ENCODE data around the gene RNF212B. TPM values are rescaled to one million over a fixed set of nuclear protein-coding genes. Genes with fewer than 3 reads are reported as not detected.

Gene RNF212B
- total RNA-seq, 2 experiments from 2014 or later = not detected

- Mint-ChIP-seq H3K9me3 (no peaks in the 10 kb centered on the region), H3K4me3 (no peak overlapping the region), H3K4me1 (ENCODE audit: low read depth) (no peaks in the 10 kb centered on the region), H3K36me3 (ENCODE audit: low read depth) (no peaks in the 10 kb centered on the region), H3K27me3 (peaks cover 3% of the 10 kb centered on the region), H3K27ac (no peak overlapping the region)
- no peak for TF ChIP-seq CTCF (IDR thresholded peaks at IDR 0.05)
- CTCF ChIA-PET = interaction anchor here (4.1 kb wide), 1 partner anchor 15 kb away, joined by 24 read pairs; no protein-coding TSS in a partner anchor
- no peak for DNase-seq
- no peak for ATAC-seq
- intact Hi-C loops (cut with micrococcal nuclease) = no loop called here
- POLR2A ChIA-PET = no interaction called here
These were observed 35.7 kb upstream of the RNF212B start for GRCh38 chr14:23202001-23202400.

- POLR2A ChIA-PET = no interaction called here
- no peak for ATAC-seq
These were observed 31.2 kb upstream of the RNF212B start for GRCh38 chr14:23206422-23207145.

GRCh38 chr14:23207146-23207540, 30.6 kb upstream of the RNF212B start:
- no peaks in the 10 kb centered on the region for H3K9me3 Mint-ChIP-seq
- no peaks in the 10 kb centered on the region for H3K36me3 Mint-ChIP-seq (ENCODE audit: low read depth)
- ChIA-PET CTCF (interaction anchor here (0.7 to 2.2 kb wide), 3 partner anchors 10 to 86 kb away, joined by 3 to 8 read pairs (median 5); no protein-coding TSS in a partner anchor), POLR2A (no interaction called here)
- intact Hi-C loops (cut with micrococcal nuclease) = no loop called here
- H3K27ac Mint-ChIP-seq = no peak overlapping the region
- TF ChIP-seq CTCF (IDR thresholded peaks at IDR 0.05) = no peak
- peaks cover 9% of the 10 kb centered on the region for H3K27me3 Mint-ChIP-seq
- H3K4me3 Mint-ChIP-seq = no peak overlapping the region
- no peak for DNase-seq
- no peak for ATAC-seq
- H3K4me1 Mint-ChIP-seq (ENCODE audit: low read depth) = no peaks in the 10 kb centered on the region

More at GRCh38 chr14:23206422-23207145, 31.2 kb upstream of the RNF212B start:
- Mint-ChIP-seq H3K4me3 (no peak overlapping the region), H3K36me3 (ENCODE audit: low read depth) (no peaks in the 10 kb centered on the region), H3K27ac (no peak overlapping the region), H3K4me1 (ENCODE audit: low read depth) (no peaks in the 10 kb centered on the region), H3K27me3 (peaks cover 9% of the 10 kb centered on the region), H3K9me3 (no peaks in the 10 kb centered on the region)
- CTCF ChIA-PET = interaction anchor here (0.7 to 2.2 kb wide), 4 partner anchors 10 to 173 kb away, joined by 3 to 8 read pairs (median 4); no protein-coding TSS in a partner anchor
- no peak for TF ChIP-seq CTCF (IDR thresholded peaks at IDR 0.05)
- DNase-seq = no peak
- intact Hi-C loops (cut with micrococcal nuclease) = no loop called here

DNA sequence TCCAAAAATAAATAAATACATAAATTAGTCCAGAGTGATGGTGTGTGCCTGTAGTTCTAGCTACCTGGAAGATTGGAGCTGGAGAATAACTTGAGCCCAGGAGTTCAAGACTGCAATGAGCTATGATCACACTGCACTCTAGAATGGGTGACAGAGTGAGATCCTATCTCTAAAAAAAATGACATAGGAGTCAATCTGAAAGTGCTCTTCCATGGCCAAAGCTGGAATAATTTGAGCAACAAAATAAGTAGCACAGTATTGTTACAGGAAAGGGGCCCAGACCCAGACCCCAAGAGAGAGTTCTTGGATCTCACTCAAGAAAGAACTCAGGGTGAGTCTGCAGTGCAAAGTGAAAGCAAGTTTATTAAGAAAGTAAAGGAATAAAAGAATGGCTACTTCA, 29.4 kb upstream of the RNF212B start:
- Mint-ChIP-seq H3K4me1 (ENCODE audit: low read depth) (no peaks in the 10 kb centered on the region), H3K27me3 (peaks cover 9% of the 10 kb centered on the region), H3K4me3 (no peak overlapping the region), H3K36me3 (ENCODE audit: low read depth) (no peaks in the 10 kb centered on the region), H3K9me3 (no peaks in the 10 kb centered on the region), H3K27ac (no peak overlapping the region)
- ATAC-seq (no peak), DNase-seq (no peak)
- TF ChIP-seq CTCF (IDR thresholded peaks at IDR 0.05) = no peak
- ChIA-PET CTCF (interaction anchor here (1.0 kb wide), 1 partner anchor 139 kb away, joined by 4 read pairs; no protein-coding TSS in a partner anchor), POLR2A (no interaction called here)
- intact Hi-C loops (cut with micrococcal nuclease) = no loop called here

DNA sequence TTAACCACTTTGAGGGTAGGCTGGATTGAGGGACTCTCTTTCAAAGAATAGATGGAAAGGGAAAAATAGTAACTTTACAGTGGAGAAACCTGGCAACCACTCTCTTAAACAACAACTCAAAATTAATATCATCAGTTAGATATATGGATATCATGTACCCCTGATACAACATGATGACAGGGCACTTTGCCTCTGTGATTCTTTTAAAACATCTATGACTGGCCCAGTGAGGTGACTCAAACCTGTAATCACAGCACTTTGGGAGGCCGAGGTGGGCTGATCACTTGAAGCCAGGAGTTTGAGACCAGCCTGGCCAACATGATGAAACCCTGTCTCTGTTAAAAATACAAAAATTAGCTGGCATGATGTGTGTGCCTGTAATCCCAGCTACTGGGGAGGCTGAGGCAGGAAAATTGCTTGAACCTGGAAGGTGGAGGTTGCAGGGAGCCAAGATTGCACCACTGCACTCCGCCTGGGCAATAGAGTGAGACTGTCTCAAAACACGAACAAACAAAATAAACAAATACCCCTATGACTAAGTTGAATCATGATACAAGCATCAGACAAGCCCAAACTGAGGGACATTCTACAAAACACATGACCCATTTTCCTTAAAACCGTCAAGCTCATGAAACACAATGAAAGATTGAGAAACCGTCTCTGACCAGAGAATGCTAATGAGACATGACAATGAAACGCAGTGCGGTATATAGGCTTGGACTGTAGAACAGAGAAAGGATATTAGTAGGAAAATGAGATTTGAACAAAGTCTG, 27.9 kb upstream of the RNF212B start:
- no peak overlapping the region for H3K4me3 Mint-ChIP-seq
- ChIA-PET POLR2A (no interaction called here), CTCF (interaction anchor here (1.1 to 1.5 kb wide), 2 partner anchors 11 to 20 kb away, joined by 3 to 5 read pairs; no protein-coding TSS in a partner anchor)

More for the DNA sequence above, 27.9 kb upstream of the RNF212B start:
- Mint-ChIP-seq H3K27me3 (peaks cover 7% of the 10 kb centered on the region), H3K27ac (no peak overlapping the region), H3K9me3 (no peaks in the 10 kb centered on the region), H3K36me3 (ENCODE audit: low read depth) (no peaks in the 10 kb centered on the region), H3K4me1 (ENCODE audit: low read depth) (no peaks in the 10 kb centered on the region)
- intact Hi-C loops (cut with micrococcal nuclease) = no loop called here
- ATAC-seq = no peak
- DNase-seq = no peak
- TF ChIP-seq CTCF (IDR thresholded peaks at IDR 0.05) = no peak
